ENCODE measurements around the gene MAGEA8.

MAGEA8 gene

DNA sequence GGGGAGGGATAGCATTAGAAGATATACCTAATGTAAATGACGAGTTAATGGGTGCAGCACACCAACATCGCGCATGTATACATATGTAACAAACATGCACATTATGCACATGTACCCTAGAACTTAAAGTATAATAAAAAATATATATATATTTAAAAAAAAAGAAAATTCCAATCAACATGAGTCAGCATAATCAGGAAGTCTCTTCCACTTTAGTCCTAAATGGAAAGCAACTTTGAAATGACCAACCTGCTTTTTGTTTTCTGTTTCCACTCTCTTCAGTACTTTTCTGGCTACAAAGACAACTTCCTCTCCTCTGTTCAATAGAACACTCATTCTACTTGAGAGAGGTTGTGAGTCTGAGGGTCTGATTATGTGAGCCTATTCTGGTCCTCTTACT, 13.5 kb upstream of the MAGEA8 start:
- H3K36me3 ChIP-seq (ENCODE audit: control insufficient read depth, insufficient read depth, low read length): no peaks in the 10 kb centered on the region
- no peak overlapping the region for H3K4me2 ChIP-seq (ENCODE audit: low read length)
- H3K4me3 ChIP-seq (ENCODE audit: low read depth, low read length): no peak overlapping the region
- no peak overlapping the region for H3K27ac ChIP-seq
- H3K9ac ChIP-seq: no peak overlapping the region
- H3K79me2 ChIP-seq: no peaks in the 10 kb centered on the region
- no peaks in the 10 kb centered on the region for H3K4me1 ChIP-seq
- TF ChIP-seq, protein P1, sequence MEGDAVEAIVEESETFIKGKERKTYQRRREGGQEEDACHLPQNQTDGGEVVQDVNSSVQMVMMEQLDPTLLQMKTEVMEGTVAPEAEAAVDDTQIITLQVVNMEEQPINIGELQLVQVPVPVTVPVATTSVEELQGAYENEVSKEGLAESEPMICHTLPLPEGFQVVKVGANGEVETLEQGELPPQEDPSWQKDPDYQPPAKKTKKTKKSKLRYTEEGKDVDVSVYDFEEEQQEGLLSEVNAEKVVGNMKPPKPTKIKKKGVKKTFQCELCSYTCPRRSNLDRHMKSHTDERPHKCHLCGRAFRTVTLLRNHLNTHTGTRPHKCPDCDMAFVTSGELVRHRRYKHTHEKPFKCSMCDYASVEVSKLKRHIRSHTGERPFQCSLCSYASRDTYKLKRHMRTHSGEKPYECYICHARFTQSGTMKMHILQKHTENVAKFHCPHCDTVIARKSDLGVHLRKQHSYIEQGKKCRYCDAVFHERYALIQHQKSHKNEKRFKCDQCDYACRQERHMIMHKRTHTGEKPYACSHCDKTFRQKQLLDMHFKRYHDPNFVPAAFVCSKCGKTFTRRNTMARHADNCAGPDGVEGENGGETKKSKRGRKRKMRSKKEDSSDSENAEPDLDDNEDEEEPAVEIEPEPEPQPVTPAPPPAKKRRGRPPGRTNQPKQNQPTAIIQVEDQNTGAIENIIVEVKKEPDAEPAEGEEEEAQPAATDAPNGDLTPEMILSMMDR (IDR thresholded peaks at IDR 0.05): no peak
- H3K9me3 ChIP-seq (ENCODE audit: control insufficient read depth, low read length): no peaks in the 10 kb centered on the region
- no peaks in the 10 kb centered on the region for H3K27me3 ChIP-seq (ENCODE audit: control insufficient read depth, insufficient read depth, low read length)
- no peak overlapping the region for H2AFZ ChIP-seq

- H3K4me1 ChIP-seq: no peaks in the 10 kb centered on the region
- H3K4me3 ChIP-seq (ENCODE audit: low read depth, low read length): no peak overlapping the region
- no peak overlapping the region for H3K4me2 ChIP-seq (ENCODE audit: low read length)
- no peak overlapping the region for H2AFZ ChIP-seq
- H3K9ac ChIP-seq: no peak overlapping the region
- H3K27ac ChIP-seq: no peak overlapping the region
- H3K9me3 ChIP-seq (ENCODE audit: control insufficient read depth, low read length): no peaks in the 10 kb centered on the region
- no peaks in the 10 kb centered on the region for H3K27me3 ChIP-seq (ENCODE audit: control insufficient read depth, insufficient read depth, low read length)
- H3K36me3 ChIP-seq (ENCODE audit: control insufficient read depth, insufficient read depth, low read length): no peaks in the 10 kb centered on the region
- H3K79me2 ChIP-seq: no peaks in the 10 kb centered on the region
- TF ChIP-seq, protein P1 (IDR thresholded peaks at IDR 0.05): no peak
These were observed 10.1 kb upstream of the MAGEA8 start for GRCh38 chrX:149870840-149871239.

DNA sequence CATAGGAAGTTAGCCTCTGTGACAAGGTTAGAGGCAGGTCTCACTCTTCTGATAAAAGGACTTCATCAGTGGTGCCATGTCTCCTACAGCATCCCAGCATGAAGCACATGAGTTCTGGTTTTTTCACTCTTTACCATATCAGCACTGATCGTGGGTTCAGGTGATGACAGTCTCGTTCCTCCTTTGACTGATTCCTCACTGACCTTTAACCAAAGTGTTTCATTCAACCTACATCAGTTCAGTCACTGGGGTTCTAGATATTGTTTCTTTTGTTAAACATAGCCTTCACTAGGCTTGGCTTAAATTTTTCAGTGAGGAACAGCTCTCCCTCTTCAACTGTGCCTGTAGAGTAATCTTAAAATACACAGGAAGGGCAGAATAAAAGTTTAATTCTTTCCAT, 9.6 kb upstream of the MAGEA8 start:
- Histone ChIP-seq H3K9ac (no peak overlapping the region), H3K27ac (no peak overlapping the region), H3K79me2 (no peaks in the 10 kb centered on the region), H3K4me2 (ENCODE audit: low read length) (no peak overlapping the region), H3K36me3 (ENCODE audit: control insufficient read depth, insufficient read depth, low read length) (no peaks in the 10 kb centered on the region), H3K4me3 (ENCODE audit: low read depth, low read length) (no peak overlapping the region), H3K27me3 (ENCODE audit: control insufficient read depth, insufficient read depth, low read length) (no peaks in the 10 kb centered on the region), H3K4me1 (no peaks in the 10 kb centered on the region), H2AFZ (no peak overlapping the region), H3K9me3 (ENCODE audit: control insufficient read depth, low read length) (no peaks in the 10 kb centered on the region)
- TF ChIP-seq, protein P1 (IDR thresholded peaks at IDR 0.05): no peak

DNA sequence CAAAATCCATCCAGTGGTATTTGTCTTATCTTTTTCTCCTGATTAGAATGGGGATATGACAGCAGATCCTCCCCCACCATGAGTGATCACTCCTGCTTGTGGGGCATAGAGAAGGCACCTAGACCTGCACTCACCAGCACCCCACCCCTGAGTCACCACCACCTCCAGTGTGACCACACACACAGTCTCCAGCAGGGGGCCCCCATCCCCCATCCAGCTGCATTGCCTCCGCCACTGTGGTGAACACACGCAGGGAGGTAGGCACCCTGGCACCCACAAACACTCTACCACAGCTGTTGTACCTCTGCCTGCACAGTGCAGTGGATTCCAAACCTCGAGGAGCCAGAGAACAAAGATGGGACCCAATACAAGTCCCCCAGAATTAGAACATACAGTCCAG, 9.0 kb upstream of the MAGEA8 start:
- no peak overlapping the region for H3K27ac ChIP-seq
- no peaks in the 10 kb centered on the region for H3K9me3 ChIP-seq (ENCODE audit: control insufficient read depth, low read length)
- TF ChIP-seq, protein P1 (IDR thresholded peaks at IDR 0.05): peak; percentile 19

DNA sequence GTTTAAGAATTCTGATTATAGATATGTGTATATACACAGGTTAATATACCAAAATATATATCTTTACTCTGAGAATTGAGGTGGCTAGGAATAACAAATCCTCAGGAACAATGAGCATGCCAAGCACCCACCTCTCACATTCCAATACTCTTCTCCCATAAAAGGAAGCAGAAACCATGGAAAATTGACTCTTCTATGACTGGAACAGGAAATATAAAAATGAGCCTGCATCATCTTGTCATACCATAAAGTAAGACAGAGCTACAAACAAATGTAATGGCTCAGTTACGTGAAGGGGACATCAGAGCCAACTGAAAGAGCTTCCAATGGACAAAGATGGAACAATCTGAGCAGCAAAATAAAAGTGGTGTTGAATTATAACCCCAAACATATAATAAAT, 3.8 kb upstream of the MAGEA8 start:
- Histone ChIP-seq H3K4me3 (ENCODE audit: low read depth, low read length) (no peak overlapping the region), H3K9me3 (ENCODE audit: control insufficient read depth, low read length) (no peaks in the 10 kb centered on the region), H3K36me3 (ENCODE audit: control insufficient read depth, insufficient read depth, low read length) (no peaks in the 10 kb centered on the region), H3K4me1 (no peaks in the 10 kb centered on the region), H3K27me3 (ENCODE audit: control insufficient read depth, insufficient read depth, low read length) (no peaks in the 10 kb centered on the region), H3K79me2 (no peaks in the 10 kb centered on the region), H3K4me2 (ENCODE audit: low read length) (no peak overlapping the region), H3K27ac (no peak overlapping the region), H3K9ac (no peak overlapping the region), H2AFZ (no peak overlapping the region)
- TF ChIP-seq, protein P1 (IDR thresholded peaks at IDR 0.05): no peak

More for the DNA sequence above, 9.0 kb upstream of the MAGEA8 start:
- Histone ChIP-seq H3K4me3 (ENCODE audit: low read depth, low read length) (no peak overlapping the region), H2AFZ (no peak overlapping the region), H3K4me1 (no peaks in the 10 kb centered on the region), H3K4me2 (ENCODE audit: low read length) (no peak overlapping the region), H3K9ac (no peak overlapping the region), H3K79me2 (no peaks in the 10 kb centered on the region), H3K27me3 (ENCODE audit: control insufficient read depth, insufficient read depth, low read length) (no peaks in the 10 kb centered on the region), H3K36me3 (ENCODE audit: control insufficient read depth, insufficient read depth, low read length) (no peaks in the 10 kb centered on the region)

All from parathyroid adenoma (tissue), 2 donors.